ENCODE results near the gene MCM5.
A peak's percentile ranks its signal among the peaks of the same experiment; 100 is the strongest.

The MCM5 gene

DNA sequence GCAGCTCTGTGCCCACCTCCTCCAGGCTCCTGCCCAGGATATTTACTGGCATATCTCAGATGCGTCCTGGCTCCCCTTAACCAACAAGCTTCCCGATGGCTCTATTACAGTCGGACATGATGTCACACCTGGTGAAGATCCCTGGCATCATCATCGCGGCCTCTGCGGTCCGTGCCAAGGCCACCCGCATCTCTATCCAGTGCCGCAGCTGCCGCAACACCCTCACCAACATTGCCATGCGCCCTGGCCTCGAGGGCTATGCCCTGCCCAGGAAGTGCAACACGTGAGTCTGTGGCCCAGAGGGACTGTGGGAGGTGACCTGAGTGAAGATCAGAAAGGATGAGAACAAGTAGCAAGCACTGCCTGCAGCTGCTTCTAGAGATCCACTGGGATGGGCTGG lies 6.5 kb downstream of the MCM5 start:
- no peak for DNase-seq (ENCODE audit: low spot score)
- TF ChIP-seq, protein P1, sequence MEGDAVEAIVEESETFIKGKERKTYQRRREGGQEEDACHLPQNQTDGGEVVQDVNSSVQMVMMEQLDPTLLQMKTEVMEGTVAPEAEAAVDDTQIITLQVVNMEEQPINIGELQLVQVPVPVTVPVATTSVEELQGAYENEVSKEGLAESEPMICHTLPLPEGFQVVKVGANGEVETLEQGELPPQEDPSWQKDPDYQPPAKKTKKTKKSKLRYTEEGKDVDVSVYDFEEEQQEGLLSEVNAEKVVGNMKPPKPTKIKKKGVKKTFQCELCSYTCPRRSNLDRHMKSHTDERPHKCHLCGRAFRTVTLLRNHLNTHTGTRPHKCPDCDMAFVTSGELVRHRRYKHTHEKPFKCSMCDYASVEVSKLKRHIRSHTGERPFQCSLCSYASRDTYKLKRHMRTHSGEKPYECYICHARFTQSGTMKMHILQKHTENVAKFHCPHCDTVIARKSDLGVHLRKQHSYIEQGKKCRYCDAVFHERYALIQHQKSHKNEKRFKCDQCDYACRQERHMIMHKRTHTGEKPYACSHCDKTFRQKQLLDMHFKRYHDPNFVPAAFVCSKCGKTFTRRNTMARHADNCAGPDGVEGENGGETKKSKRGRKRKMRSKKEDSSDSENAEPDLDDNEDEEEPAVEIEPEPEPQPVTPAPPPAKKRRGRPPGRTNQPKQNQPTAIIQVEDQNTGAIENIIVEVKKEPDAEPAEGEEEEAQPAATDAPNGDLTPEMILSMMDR (IDR thresholded peaks at IDR 0.05; ENCODE audit: extremely low read depth, missing control alignments): no peak

DNA sequence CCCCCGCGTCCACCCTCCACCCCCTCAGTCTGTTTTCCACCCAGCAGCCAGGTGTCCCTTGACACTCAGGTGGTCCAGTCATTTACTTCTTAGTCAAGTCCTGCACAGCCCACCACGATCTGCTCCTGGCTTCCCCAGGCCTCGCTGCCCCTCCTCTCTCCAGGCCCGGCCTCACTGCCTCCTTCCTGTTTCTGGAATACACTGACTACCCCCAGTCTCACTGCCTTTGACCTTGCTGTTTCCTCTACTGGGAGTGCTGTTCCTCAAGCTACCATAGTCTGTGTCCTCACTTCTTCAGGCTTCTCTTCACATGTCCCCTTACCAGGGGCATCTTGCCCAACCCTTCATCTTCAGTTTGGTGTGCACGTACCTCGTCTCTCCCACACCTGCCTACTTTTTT lies 7.4 kb downstream of the MCM5 start:
- DNase-seq (ENCODE audit: low spot score): no peak

DNA sequence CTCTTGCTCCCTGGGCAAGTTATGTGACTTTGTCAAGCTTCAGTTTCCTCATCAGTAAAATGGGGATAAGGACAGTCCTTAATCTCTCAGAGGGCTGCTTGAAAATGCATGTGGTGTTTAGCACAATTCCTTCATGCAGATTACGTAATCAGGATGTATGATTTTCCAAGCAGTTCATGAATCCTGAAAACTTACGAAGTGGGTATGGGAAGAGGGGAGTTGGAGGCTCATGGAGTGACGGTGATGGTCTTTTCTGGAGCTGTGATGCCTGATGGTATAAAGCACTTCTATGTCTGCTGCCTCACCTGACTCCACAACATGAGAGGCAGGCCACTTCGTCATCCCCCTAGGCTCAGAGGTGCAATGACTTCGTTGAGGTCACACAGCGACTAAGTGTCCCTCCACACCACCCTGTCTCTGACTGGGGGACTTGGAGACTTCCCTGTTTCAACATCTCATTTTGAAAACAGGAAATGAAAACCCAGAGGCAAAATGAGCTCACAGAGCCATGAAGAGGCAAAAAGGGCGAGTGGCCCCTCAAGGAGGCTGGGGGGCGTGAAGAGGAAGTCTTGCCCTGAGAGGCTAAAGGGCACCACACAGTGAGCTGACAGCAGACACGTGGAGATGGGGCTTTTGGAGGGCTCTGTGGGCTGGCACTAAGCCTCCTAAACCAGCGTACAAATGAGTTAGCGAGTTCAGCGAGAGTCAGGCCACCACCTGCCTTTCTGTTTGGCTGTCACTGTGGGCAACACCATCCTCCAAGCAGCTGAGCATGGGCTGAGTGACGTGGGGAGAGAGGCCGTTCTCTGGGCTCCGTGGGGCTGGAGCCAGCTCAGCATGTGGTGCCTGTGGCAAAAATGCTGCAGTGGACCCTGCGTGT lies 10.1 kb downstream of the MCM5 start:
- peak; percentile 83 for DNase-seq (ENCODE audit: low spot score)
- TF ChIP-seq, protein P1 (IDR thresholded peaks at IDR 0.05; ENCODE audit: extremely low read depth, missing control alignments): no peak

More for the DNA sequence above, 7.4 kb downstream of the MCM5 start:
- TF ChIP-seq, protein P1 (IDR thresholded peaks at IDR 0.05; ENCODE audit: extremely low read depth, missing control alignments): no peak

DNA sequence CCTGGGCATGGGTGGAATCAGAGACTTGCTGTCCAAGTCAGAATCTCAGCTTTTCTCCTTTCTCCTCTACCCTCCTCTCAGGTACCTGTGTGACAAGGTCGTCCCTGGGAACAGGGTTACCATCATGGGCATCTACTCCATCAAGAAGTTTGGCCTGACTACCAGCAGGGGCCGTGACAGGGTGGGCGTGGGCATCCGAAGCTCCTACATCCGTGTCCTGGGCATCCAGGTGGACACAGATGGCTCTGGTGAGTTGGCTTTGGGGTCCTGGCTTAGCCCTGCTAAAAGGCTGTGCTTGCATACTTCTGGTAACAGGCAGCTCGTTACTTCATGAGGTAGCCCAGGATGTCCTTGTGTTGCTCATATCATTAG lies 10.7 kb downstream of the MCM5 start:
- TF ChIP-seq, protein P1 (IDR thresholded peaks at IDR 0.05; ENCODE audit: extremely low read depth, missing control alignments): no peak
- no peak for DNase-seq (ENCODE audit: low spot score)

DNA sequence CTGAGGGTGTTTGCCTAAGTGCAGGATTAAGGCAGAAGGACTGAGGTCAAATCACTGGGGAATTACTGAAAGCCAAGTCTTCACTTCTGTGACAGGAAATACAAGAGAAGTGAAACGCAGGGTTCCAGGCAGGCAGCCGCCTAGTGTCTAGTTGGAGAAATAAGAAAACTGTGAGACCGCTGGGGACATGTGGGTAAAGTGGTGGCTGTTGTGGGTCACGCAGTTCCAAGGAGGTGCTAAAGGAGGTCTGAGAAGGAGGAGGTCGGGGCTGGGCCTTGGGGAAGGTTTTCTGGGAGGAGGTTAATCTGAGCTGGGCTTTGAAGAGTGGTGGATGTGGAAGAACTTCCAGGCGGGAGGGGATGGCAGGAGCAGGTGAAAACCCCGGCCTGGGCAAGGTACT lies 11.2 kb downstream of the MCM5 start:
- TF ChIP-seq, protein P1 (IDR thresholded peaks at IDR 0.05; ENCODE audit: extremely low read depth, missing control alignments): peak; percentile 60
- peak; percentile 67 for DNase-seq (ENCODE audit: low spot score)

DNA sequence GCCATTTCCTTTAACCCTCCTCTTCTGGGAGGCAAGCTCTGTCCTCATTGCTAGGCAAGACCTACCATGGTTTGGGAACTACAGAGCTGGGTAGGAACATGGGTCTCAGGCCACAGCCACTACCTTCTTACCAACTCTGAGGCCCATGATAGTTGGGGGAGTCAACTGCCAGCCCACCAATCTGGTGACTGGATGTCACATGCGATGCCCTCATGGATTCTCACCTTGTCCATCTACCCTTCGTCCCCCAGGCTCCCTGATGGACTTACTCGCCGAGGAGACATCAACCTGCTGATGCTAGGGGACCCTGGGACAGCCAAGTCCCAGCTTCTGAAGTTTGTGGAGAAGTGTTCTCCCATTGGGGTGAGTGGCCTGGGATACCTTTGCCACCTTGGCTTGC lies 13.7 kb downstream of the MCM5 start:
- DNase-seq (ENCODE audit: low spot score): no peak
- TF ChIP-seq, protein P1 (IDR thresholded peaks at IDR 0.05; ENCODE audit: extremely low read depth, missing control alignments): no peak

DNA sequence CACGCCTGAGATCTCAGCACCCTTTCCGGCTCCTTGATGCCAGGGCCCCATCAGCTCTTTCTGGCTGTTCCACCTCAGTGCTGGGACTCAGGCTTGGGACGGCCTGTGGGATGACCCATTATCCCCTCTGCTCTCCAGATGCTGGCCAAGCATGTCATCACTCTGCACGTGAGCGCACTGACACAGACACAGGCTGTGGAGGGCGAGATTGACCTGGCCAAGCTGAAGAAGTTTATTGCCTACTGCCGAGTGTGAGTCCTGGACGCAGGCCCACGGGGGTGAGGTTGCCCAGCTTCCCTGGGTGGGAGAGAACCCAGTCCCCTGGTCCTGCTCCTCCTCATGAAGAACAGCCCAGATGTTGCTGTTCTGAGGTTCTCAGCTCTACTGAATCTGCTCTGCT lies 17.7 kb downstream of the MCM5 start:
- no peak for DNase-seq (ENCODE audit: low spot score)
- TF ChIP-seq, protein P1 (IDR thresholded peaks at IDR 0.05; ENCODE audit: extremely low read depth, missing control alignments): no peak

Measured in GM20000 (cell line).